ENCODE measurements around the gene DAND5. TPM values are rescaled to one million over a fixed set of nuclear protein-coding genes. Genes with fewer than 3 reads are reported as not detected.

Gene DAND5
- total and polyA plus RNA-seq, 9 of the 15 experiments (the other 6 are each of a cell fraction or from before 2014, with no cell fraction given) = 0.22 to 0.83 (median 0.60) TPM

- TF ChIP-seq UBTF (IDR thresholded peaks at IDR 0.05; ENCODE audit: borderline replicate concordance in 1 of 2, low read depth in 2 of 2, low read length in 2 of 2) (peak in 1 of 2 experiments; percentile 75; a peak in 2 of 4 replicates), POLR2G (IDR thresholded peaks at IDR 0.05; ENCODE audit: low read depth, low read length) (peak; percentile 63), L3MBTL2 (IDR thresholded peaks at IDR 0.05) (peak; percentile 54), CCNT2 (IDR thresholded peaks at IDR 0.05; ENCODE audit: borderline replicate concordance, extremely low read depth, insufficient read length, low read depth, low read length) (peak; percentile 13), YY1 (IDR thresholded peaks at IDR 0.05; ENCODE audit: borderline replicate concordance in 1 of 3, control insufficient read depth in 1 of 3, extremely low read depth in 1 of 3, insufficient read depth in 3 of 3, insufficient read length in 1 of 3, insufficient replicate concordance in 2 of 3, low read depth in 1 of 3, low read length in 2 of 3) (peak in 1 of 3 experiments; percentile 25), NCOA1 (IDR thresholded peaks at IDR 0.05; ENCODE audit: low read depth) (no peak), HNRNPL (IDR thresholded peaks at IDR 0.05; ENCODE audit: low read depth, low read length) (peak; percentile 13; the same call in 1 of the 2 replicates), ZNF282 (CRISPR knock-in tag; IDR thresholded peaks at IDR 0.05) (no peak), REST (IDR thresholded peaks at IDR 0.05; ENCODE audit: borderline replicate concordance) (peak; percentile 26; the same call in 1 of the 2 replicates), REST (CRISPR knock-in tag; IDR thresholded peaks at IDR 0.05; ENCODE audit: low read depth) (no peak), ZFP91 (CRISPR knock-in tag; IDR thresholded peaks at IDR 0.05) (0 out of 2 replicates have a peak, but pooled peaks have one; percentile 28)
- TF ChIP-seq, protein P1, sequence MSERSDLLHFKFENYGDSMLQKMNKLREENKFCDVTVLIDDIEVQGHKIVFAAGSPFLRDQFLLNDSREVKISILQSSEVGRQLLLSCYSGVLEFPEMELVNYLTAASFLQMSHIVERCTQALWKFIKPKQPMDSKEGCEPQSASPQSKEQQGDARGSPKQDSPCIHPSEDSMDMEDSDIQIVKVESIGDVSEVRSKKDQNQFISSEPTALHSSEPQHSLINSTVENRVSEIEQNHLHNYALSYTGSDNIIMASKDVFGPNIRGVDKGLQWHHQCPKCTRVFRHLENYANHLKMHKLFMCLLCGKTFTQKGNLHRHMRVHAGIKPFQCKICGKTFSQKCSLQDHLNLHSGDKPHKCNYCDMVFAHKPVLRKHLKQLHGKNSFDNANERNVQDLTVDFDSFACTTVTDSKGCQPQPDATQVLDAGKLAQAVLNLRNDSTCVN (CRISPR knock-in tag; IDR thresholded peaks at IDR 0.05) = no peak
Measured at GRCh38 chr19:12996406-12997094, 27.2 kb downstream of the DAND5 start (continued).

All from K562 (cell line).